GOT3 (cell line): Measurements from ENCODE around the gene LTA.
"Not testable (repeated sequence)": the region's sequence is repeated elsewhere in the genome, so short reads cannot be mapped to it uniquely, and the experiment has no call there.

Experiments
- DNase-seq: peaks from one replicate; lab custom pipeline; 2025; ENCODE audit warnings: mixed read lengths; lab: John Stamatoyannopoulos, UW

Gene LTA

DNA sequence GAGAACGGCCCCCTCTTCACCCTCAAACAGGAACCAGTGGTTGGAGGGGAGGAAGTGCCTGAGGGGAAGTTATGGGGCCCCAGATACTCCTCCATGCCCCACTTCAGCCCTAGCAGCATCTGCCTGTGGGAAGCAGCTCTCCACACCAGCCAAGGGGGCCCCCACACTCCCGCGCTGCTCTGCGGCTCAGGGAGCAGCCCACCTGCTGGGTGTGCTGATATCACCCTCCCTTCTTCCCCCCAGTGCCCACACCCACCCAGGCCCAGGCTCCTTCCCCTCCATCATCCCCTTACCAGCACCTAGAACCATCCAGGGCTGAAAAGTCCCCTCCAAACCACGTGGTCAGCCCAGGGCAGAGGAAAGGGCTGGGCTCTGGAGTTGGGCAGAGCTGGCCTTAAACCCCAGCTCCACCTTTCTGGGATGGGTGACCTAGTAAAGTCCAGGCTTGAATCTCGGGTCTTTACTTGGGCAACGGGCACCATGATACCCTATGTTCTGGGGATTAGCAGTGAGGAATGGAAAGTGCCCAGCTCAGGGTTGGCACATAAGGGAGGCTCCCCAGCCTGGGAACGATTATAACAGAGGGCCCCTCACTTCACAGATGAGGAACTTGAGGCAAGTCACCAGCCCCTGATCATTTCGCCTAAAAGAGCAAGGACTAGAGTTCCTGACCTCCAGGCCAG lies 14.7 kb downstream of the LTA start:
- no peak for DNase-seq

DNA sequence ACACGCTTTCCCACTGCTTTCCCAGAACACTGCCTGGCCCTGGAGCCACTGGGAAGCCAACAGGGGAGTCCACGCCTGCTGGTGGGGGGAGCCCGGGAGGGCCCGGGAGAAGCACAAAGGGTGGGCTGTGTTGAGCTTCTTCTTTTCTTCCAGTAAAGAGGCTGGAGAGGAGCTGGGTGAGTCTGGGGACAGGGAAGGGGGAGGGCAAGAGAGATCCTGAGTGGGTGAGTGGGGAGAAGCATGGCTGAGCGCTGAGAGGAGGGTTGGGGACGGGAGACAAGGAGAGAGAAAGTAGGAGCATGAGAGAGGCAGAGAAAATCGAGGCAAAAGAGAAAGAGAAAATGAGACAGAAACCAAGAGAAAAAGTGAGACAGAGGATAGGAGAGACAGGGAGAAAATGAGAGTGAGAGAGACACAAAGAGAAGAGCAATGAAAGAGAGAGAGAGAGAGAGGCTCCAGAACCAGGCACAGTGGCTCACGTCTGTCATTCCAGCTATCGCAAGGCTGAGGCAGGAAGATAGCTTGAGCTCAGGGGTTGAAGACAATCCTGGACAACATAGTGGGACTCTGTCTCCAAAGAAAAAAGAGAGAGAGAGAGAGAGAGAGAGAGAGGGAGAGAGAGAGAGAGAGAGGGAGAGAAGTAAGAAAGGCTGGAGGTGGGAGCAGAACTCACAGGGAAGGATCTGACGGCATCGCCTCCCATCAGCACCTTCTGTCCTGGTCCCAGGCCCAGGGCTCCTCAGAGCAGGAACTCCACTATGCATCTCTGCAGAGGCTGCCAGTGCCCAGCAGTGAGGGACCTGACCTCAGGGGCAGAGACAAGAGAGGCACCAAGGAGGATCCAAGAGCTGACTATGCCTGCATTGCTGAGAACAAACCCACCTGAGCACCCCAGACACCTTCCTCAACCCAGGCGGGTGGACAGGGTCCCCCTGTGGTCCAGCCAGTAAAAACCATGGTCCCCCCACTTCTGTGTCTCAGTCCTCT lies 16.0 kb downstream of the LTA start:
- DNase-seq: no peak

- DNase-seq: no peak
Observed at GRCh38 chr6:31588871-31589650, 17.0 kb downstream of the LTA start.

- not testable (repeated sequence) for DNase-seq
Observed at GRCh38 chr6:31590691-31591090, 18.6 kb downstream of the LTA start.

GRCh38 chr6:31592396-31592771 lies 20.3 kb downstream of the LTA start:
- DNase-seq: no peak

DNA sequence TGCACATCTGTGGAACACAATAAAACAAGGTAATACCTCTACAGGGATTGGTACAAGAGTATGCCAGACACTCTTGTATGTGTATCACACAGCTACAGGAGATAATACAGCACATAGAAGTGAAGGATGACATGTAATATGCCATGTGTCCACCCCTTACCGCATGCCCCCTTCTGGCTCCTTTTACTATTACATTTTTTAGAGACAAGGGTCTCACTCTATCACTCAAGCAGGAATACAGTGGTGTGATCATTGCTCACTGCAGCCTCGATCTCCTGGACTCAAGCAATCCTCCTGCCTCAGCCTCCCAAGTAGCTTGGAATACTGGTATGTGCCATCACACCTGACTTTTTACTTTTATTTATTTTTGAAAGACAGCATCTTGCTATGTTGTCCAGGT lies 24.9 kb downstream of the LTA start:
- no peak for DNase-seq

GRCh38 chr6:31607317-31607716 lies 35.2 kb downstream of the LTA start:
- no peak for DNase-seq

GRCh38 chr6:31609519-31610406 lies 37.7 kb downstream of the LTA start:
- no peak for DNase-seq

DNA sequence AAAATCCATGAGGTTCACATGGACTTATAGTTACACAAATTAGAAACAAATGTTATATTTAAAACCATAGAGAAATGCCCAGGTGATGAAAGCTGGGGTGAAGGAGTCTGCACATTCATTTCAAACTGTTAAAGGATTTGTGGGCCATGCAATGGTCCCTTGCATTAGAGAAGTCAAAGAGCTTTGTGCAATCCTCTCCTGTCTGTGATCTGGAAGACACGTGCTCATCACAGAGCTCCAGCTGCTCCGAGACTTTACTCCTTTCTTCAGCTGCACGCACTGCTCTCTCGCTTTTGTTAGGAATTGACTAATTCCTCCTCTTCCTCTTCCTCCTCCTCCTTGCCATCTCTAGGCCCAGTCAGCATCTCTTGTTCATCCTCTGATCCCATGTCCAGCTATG lies 38.9 kb downstream of the LTA start:
- DNase-seq: no peak

DNA sequence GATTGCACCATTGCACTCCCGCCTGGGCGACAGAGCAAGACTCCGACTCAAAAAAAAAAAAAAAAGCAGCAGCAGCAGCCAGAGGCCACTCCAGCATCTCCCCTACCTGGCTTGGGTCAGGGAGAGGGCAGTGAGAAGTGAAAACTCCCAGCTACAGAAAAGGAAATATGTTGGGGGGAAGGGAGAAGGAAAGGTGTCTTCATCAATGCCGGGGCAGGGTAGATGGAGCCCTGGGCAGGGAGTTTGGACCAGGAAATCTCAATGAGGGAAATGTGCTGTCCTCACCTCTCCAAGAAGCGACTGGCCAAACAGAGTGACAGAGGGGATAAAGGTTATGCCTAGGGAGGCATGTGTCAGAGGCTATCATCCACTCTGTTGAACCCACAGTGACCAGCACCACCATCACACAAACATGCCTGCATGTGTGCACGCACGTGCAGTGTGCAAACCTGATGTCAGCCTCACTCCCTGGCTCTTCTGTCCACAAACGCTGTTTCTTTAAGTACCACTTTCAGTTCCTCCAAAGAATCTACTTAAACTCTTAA lies 42.1 kb downstream of the LTA start:
- DNase-seq: no peak

- no peak for DNase-seq
Observed at GRCh38 chr6:31614684-31615578, 42.8 kb downstream of the LTA start, which contains the start of gene AIF1. TSS of gene AIF1 (plus strand) at chr6:31615234. CDS start at chr6:31615330, 96 bp downstream.

DNA sequence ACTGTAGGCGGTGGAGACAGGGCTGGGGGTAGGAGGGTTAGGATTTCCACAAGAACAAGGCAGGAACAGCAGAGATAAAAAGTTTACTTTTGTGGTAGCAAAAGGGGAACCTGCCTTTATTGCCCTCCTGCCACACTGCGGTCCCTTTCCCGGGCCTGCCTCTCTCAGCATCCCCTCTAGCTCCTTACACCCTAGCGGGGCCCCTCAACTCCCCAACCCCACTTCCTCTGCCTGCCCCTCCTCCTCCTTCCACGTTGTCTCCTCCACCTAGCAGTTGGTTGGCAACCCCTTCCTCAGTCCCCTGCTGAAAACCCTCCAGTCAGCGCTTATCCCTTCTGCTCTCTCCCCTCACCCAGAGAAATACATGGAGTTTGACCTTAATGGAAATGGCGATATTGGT lies 43.7 kb downstream of the LTA start:
- no peak for DNase-seq

- DNase-seq: no peak
Observed at GRCh38 chr6:31617010-31617409, 44.9 kb downstream of the LTA start.

DNA sequence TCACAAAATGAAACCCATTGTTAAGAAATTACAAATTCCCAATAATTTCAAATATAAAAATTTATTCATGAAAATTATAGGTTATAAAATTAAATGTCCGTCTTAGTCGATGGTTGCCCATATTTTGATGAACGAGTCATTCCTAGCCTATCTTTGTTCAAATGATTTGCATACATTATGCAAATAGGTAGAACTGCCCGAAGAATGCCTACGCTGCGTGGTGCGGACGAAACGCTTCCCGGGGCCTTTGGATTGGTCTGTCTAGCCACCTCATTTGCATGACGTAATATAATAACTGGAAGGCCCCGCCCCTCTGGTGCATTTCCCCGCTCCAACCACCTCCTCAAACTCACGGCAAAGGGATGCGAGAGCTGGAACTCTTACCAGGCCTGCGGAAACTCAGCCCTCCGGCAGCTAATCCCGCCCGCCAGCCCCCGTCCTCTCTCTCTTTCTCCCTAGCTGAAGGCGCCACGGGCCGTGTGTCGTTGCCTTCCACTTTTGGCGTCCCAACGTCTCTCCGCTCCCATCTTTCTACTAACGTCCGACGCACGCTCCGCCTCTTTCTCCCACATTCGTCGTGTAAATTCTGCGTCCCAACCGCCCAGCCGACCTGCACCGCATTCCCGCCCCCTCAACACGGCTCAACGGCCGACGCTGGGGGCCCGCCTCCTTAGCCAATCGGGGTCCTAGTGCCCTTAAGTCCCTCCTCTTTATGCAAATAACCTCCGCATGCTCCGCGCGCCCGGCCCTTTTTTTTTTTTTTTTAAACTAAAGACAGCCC lies 47.9 kb downstream of the LTA start:
- peak; percentile 92 for DNase-seq

- DNase-seq: peak; percentile 74
Observed at GRCh38 chr6:31620586-31621319, 48.7 kb downstream of the LTA start, which contains the start of gene PRRC2A. TSS of gene PRRC2A (plus strand) at chr6:31620715. CDS start at chr6:31622790, 2,075 bp downstream.

- DNase-seq: no peak
Observed at GRCh38 chr6:31621320-31621939, 49.3 kb downstream of the LTA start.

DNA sequence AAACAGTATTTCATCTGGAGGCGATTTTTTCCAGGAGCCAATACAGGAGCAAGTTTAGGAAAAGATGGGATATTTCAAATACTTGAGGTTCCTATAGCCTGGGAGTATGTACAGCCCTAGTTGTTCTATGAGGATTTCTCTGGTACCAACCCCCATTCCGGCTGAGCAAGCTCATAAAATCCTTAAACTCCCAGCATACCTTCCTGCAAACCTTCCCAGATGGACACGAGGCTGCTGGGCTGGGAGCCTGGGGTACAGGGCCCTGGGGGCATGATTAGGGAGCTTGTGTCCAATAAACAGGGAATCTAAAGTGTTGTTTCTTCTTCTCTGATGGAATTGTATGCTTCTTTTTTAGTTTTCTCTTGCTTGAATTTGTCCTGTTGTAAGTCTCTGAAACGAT lies 49.9 kb downstream of the LTA start:
- no peak for DNase-seq

- no peak for DNase-seq
Observed at GRCh38 chr6:31622684-31623091, 50.6 kb downstream of the LTA start.
